T-helper 17 cell (primary cell): ENCODE data around the gene EPB41L4A. TPM values are rescaled to one million over a fixed set of nuclear protein-coding genes. Genes with fewer than 3 reads are reported as not detected.
A peak's percentile ranks its signal among the peaks of the same experiment; 100 is the strongest.
"Not testable (repeated sequence)": the region's sequence is repeated elsewhere in the genome, so short reads cannot be mapped to it uniquely, and the experiment has no call there.

Experiments
- ATAC-seq: fragments of 150-1000 bp; cut with Tn5 transposase; 2 replicates; pipeline ENCODE4 v1.10.0; 2021; ENCODE audit warnings: mild to moderate bottlenecking, moderate library complexity
- DNase-seq, 3 donors: peaks; one replicate each; pipeline versions ENCODE4 v3.0.0 to v3.0.0-alpha.2; 2020 to 2021
- H3K9me3 ChIP-seq: one replicate; pipeline ENCODE4 v1.7.0; 2013; ENCODE audit warnings: low read length, mild to moderate bottlenecking; ENCODE audit not compliant: control insufficient read depth, poor library complexity, severe bottlenecking
- H3K27ac Mint-ChIP-seq: one replicate; pipeline ENCODE4 v1.8.0; 2022; ENCODE audit warnings: mild to moderate bottlenecking, moderate library complexity, mixed read lengths
- H3K27me3 Mint-ChIP-seq: one replicate; pipeline ENCODE4 v1.8.0; 2022; ENCODE audit warnings: mixed read lengths
- H3K36me3 Mint-ChIP-seq: one replicate; pipeline ENCODE4 v1.8.0; 2022; ENCODE audit warnings: low read depth, mixed read lengths
- H3K4me1 Mint-ChIP-seq: one replicate; pipeline ENCODE4 v1.8.0; 2022; ENCODE audit warnings: mild to moderate bottlenecking, mixed read lengths
- H3K4me3 Mint-ChIP-seq: one replicate; pipeline ENCODE4 v1.8.0; 2022; ENCODE audit warnings: mild to moderate bottlenecking, moderate library complexity, mixed read lengths
- total RNA-seq, 4 donors: library from RNA in 2 of 4; stranded (reverse) in 2 of 4; gene quantifications; one replicate each; pipeline ENCODE4 v1.2.3 and lab custom pipeline; 2022 to 2026

EPB41L4A gene, protein sequence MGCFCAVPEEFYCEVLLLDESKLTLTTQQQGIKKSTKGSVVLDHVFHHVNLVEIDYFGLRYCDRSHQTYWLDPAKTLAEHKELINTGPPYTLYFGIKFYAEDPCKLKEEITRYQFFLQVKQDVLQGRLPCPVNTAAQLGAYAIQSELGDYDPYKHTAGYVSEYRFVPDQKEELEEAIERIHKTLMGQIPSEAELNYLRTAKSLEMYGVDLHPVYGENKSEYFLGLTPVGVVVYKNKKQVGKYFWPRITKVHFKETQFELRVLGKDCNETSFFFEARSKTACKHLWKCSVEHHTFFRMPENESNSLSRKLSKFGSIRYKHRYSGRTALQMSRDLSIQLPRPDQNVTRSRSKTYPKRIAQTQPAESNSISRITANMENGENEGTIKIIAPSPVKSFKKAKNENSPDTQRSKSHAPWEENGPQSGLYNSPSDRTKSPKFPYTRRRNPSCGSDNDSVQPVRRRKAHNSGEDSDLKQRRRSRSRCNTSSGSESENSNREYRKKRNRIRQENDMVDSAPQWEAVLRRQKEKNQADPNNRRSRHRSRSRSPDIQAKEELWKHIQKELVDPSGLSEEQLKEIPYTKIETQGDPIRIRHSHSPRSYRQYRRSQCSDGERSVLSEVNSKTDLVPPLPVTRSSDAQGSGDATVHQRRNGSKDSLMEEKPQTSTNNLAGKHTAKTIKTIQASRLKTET
- total RNA-seq (1 to 10 TPM in 1 of 2 donors, under 1 TPM in 1; 0.50 to 1.4 TPM), total RNA-seq (lab: John Stamatoyannopoulos, UW) (0.93 to 1.6 reads per million in 2 donors)

DNA sequence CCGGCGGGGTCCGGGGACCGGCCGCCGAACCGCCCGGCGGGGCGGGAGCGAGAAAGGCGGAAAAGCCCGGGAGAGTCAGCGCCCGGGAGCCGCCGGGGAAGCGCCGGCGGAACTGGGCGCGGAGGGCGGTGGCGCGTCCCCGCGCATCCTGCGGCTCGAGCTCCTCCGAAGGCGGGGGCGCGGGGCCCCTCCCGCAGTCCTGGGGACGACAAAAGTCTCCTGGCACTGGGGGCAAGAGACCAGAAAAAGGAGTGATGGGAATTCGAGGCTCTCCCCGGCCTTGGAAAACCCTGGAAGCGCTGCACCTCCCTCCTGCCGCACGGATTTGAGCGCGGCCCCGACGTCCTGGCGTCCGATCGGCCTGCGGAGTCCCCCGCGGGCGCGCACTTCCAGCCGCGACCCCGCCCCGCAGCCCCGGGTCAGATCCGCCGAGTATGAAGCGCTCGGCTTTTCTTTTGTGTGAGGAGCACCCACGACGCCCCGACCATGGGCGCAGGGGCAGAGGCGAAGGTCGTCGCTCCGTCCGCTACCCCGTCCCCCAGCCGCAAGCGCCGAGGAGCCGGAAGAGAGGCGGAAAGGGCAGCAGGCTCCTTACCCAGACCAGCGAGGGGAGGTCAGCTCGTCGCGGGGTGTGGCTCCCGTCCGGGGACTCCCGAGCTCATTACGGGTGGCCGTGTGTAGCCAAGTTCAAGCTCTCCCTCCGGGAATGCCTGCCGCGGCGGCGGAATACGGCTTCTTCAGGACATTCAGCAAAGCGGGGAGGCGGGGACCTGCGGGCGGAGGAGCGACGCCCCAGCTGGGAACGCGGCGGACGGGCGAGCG is at the start of gene EPB41L4A:
Gene EPB41L4A (minus strand): TSS at position 114 of the 822 bp plus-strand sequence. CDS start 238 bp downstream, outside the sequence.
- H3K9me3 ChIP-seq: no peaks in the 10 kb centered on the region
- peaks cover 10% of the 10 kb centered on the region for H3K4me1 Mint-ChIP-seq
- H3K27ac Mint-ChIP-seq: peak within 1 kb of the TSS; percentile 74
- peak in 1 of 3 donors; percentile 11 for DNase-seq
- no peak for ATAC-seq
- peaks cover 52% of the 10 kb centered on the region for H3K27me3 Mint-ChIP-seq
- H3K4me3 Mint-ChIP-seq: peak within 1 kb of the TSS; percentile 85
- peaks cover 2% of the 10 kb centered on the region for H3K36me3 Mint-ChIP-seq

DNA sequence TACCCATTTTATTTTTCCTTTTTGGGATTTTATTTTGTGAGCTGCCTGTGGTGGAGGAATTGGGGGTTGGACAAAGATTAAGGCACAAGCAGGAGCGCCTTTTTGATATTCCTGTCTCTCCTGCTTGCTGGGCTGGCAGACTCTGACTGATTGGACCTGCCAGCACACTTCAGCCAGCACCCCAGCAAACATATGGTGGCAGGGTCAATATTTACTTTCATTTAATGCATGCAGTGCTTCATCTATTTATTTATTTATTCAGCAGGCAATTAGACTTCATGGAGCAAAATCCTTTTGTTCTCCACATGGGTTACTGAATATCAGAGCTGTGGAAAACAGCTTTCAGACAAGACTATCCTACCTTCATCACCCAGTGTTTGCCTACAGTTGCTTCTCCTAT is 48.4 kb upstream of the EPB41L4A start:
- peaks cover 3% of the 10 kb centered on the region for H3K36me3 Mint-ChIP-seq
- H3K27ac Mint-ChIP-seq: no peak overlapping the region
- no peak for ATAC-seq
- no peaks in the 10 kb centered on the region for H3K9me3 ChIP-seq
- peaks cover 27% of the 10 kb centered on the region for H3K27me3 Mint-ChIP-seq
- H3K4me1 Mint-ChIP-seq: no peaks in the 10 kb centered on the region
- H3K4me3 Mint-ChIP-seq: no peak overlapping the region
- no peak for DNase-seq

DNA sequence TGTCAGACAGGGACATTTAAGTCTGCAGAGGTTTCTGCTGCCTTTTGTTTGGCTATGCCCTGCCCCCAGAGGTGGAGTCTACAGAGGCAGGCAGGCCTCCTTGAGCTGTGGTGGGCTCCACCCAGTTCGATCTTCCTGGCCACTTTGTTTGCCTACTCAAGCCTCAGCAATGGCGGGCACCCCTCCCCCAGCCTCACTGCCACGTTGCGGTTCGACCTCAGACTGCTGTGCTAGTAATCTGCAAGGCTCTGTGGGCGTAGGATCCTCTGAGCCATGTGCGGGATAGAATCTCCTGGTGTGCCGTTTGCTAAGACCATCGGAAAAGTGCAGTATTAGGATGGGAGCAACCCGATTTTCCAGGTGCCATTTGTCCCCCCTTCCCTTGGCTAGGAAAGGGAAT is 47.2 kb upstream of the EPB41L4A start:
- H3K4me1 Mint-ChIP-seq, H3K9me3 ChIP-seq, H3K4me3 Mint-ChIP-seq, H3K27ac Mint-ChIP-seq, DNase-seq, H3K36me3 Mint-ChIP-seq, ATAC-seq: not testable (repeated sequence)
- H3K27me3 Mint-ChIP-seq: peaks cover 16% of the 10 kb centered on the region

DNA sequence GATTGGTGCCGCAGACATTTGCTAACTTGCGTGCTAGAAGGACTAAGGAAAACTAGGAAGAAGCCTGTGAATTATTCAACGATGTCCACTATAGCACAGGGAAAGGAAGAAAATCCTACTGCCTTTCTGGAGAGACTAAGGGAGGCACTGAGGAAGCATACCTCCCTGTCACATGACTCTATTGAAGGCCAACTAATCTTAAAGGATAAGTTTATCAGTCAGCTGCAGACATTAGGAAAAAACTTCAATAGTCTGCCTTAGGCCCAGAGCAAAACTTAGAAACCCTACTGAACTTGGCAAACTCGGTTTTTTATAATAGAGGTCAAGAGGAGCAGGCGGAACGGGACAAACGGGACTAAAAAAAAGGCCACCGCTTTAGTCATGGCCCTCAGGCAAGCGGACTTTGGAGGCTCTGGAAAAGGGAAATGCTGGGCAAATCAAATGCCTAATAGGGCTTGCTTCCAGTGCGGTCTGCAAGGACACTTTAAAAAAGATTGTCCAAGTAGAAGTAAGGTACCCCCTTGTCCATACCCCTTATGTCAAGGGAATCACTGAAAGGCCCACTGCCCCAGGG is 28.2 kb upstream of the EPB41L4A start:
- H3K9me3 ChIP-seq, H3K27ac Mint-ChIP-seq, DNase-seq, ATAC-seq, H3K4me3 Mint-ChIP-seq, H3K36me3 Mint-ChIP-seq, H3K27me3 Mint-ChIP-seq, H3K4me1 Mint-ChIP-seq: not testable (repeated sequence)

DNA sequence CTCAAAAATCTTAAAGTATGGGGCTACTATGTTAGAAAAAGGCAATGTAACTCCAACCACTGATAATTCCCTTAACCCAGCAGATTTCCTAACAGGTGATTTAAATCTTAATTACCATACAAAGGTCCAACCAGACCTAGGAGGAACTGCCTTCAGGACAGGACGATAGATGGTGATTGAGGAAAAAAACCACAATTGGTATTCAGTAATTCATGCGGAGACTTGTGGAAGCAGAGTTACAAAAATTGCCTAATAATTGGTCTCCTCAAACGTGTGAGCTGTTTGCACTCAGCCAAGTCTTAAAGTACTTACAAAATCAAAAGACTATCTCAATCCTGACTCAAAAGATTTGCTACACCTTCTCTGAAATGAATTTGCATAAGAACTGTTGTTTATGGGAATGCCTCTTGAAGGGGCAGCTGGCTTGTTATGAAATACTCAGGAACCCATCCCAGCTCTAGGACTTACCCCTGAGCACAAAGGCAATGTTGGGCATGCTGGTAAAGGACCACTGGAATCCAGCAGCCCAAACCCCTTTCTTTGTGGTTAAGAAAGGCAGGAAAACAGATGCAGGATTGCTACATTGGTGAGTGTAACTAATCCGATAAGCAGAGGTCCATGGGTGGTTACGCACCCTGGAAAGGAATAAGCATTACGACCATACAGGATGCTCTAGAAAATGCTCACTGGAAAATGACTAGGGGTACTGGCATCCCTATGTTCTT is 26.7 kb upstream of the EPB41L4A start:
- no peaks in the 10 kb centered on the region for H3K9me3 ChIP-seq
- Mint-ChIP-seq H3K4me1 (no peaks in the 10 kb centered on the region), H3K4me3 (no peak overlapping the region), H3K36me3 (no peaks in the 10 kb centered on the region), H3K27me3 (no peaks in the 10 kb centered on the region), H3K27ac (no peak overlapping the region)
- no peak for DNase-seq
- no peak for ATAC-seq

DNA sequence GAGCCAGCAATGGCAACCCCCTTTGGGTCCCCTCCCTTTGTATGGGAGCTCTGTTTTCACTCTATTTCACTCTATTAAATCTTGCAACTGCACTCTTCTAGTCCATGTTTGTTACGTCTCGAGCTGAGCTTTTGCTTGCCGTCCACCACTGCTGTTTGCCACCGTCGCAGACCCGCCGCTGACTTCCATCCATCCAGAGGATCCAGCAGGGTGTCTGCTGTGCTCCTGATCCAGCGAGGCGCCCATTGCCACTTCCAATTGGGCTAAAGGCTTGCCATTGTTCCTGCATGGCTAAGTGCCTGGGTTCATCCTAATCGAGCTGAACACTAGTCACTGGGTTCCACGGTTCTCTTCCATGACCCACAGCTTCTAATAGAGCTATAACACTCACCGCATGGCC is 24.9 kb upstream of the EPB41L4A start:
- ATAC-seq, DNase-seq, H3K27ac Mint-ChIP-seq, H3K27me3 Mint-ChIP-seq, H3K4me1 Mint-ChIP-seq, H3K9me3 ChIP-seq, H3K4me3 Mint-ChIP-seq, H3K36me3 Mint-ChIP-seq: not testable (repeated sequence)

DNA sequence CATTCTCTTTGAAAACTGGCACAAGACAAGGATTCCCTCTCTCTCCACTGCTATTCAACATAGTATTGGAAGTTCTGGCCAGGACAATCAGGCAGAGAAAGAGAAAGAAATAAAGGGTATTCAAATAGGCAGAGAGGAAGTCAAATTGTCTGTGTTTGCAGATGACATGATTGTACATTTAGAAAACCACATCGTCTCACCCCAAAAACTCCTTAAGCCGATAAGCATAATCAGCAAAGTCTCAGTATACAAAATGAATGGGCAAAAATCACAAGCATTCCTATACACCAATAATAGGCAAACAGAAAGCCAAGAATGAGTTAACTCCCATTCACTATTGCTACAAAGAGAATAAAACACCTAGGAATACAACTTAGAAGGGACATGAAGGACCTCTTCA is 21.0 kb upstream of the EPB41L4A start:
- ATAC-seq (no peak), DNase-seq (no peak)
- Mint-ChIP-seq H3K4me1 (no peaks in the 10 kb centered on the region), H3K36me3 (no peaks in the 10 kb centered on the region), H3K4me3 (no peak overlapping the region), H3K27ac (no peak overlapping the region), H3K27me3 (no peaks in the 10 kb centered on the region)
- H3K9me3 ChIP-seq: no peaks in the 10 kb centered on the region

DNA sequence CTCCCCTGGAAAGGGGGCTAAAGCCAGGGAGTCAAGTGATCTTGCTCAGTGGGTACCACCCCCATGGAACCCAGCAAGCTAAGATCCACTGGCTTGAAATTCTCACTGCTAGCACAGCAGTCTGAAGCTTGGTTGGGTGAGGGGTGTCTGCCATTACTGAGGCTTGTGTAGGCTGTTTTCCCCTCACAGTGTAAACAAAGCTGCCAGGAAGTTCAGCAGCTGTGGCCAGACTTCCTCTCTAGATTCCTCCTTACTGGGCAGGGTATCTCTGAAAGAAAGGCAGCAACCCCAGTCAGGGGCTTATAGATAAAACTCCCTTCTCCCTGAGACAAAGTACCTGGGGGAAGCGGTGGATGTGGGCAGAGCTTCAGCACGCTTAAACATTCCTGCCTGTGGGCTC is 17.1 kb upstream of the EPB41L4A start:
- H3K27me3 Mint-ChIP-seq: peaks cover 5% of the 10 kb centered on the region
- no peak overlapping the region for H3K27ac Mint-ChIP-seq
- DNase-seq: no peak
- no peak for ATAC-seq
- H3K4me3 Mint-ChIP-seq: no peak overlapping the region
- H3K9me3 ChIP-seq: no peaks in the 10 kb centered on the region
- H3K4me1 Mint-ChIP-seq: no peaks in the 10 kb centered on the region
- H3K36me3 Mint-ChIP-seq: no peaks in the 10 kb centered on the region

DNA sequence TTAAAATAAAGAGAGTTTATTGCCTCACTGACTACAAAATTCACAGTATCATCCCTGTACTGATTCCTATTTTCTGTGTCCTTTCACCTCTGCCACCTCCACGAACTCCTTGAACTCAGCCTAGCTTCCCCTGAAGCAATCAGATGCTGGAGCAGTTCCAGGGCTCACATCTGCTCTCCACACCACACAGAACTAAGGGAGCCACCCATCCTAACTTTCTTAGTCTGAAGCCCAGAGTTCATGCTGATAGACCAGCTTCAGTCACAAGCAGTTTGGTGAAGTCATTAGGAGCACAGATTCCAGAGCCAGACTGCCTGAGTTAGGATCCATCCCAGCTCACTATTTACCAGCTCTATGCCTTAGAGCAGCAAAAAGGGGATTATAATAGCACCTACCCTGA is 15.6 kb upstream of the EPB41L4A start:
- ATAC-seq (no peak), DNase-seq (no peak)
- no peaks in the 10 kb centered on the region for H3K9me3 ChIP-seq
- Mint-ChIP-seq H3K27me3 (peaks cover 11% of the 10 kb centered on the region), H3K36me3 (peaks cover 2% of the 10 kb centered on the region), H3K4me1 (no peaks in the 10 kb centered on the region), H3K27ac (no peak overlapping the region), H3K4me3 (no peak overlapping the region)

DNA sequence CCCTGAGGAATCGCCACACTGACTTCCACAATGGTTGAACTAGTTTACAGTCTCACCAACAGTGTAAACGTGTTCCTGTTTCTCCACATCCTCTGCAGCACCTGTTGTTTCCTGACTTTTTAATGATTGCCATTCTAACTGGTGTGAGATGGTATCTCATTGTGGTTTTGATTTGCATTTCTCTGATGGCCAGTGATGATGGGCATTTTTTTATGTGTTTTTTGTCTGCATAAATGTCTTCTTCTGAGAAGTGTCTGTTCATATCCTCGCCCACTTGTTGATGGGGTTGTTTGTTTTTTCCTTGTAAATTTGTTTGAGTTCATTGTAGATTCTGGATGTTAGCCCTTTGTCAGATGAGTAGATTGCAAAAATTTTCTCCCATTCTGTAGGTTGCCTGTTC is 7.1 kb upstream of the EPB41L4A start:
- not testable (repeated sequence) for H3K27ac Mint-ChIP-seq, ATAC-seq, DNase-seq, H3K4me1 Mint-ChIP-seq, H3K4me3 Mint-ChIP-seq, H3K9me3 ChIP-seq, H3K36me3 Mint-ChIP-seq
- peaks cover 41% of the 10 kb centered on the region for H3K27me3 Mint-ChIP-seq

DNA sequence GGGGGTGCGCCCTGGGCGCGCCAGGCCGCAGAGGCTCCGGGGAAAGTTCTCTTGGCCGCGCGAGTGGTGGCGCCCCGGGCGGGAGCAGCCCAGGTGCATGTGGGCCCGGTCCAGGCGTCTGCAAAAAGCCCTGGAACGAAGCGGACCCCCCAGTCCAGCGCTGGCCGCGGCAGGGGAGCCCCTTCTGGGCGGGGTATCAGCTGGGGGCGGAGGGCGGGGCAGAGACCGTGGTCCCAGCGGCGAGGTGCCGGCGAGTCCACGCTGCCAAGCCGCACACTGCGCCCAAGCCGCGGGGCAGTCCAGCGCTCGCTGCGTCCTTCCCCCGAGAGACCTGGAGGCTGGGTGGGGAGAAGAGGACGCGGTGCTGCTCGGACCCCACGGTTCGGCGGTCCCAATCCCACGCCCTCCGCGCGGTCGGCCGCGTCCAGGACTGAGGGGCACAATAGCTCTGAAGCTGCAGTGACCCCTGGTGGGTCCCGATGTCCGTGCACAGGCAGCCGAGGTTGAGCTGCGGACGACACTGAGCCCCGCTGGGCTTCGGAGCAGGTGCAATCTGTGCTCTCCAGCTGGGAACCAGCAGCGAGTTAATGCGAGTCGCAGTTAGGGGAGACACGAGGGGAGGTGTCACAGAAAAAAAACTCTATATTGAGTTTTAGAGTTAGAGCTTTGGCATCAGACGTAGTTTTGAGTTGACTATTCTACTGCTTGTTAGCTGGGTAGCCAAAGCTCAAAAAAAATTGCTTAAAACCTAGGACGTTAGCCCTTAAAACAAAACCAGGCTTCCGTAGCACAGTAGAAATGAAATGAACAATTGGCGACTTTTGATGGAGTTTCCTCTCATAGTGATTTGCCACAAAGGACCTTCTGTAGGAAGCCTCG is 1.1 kb upstream of the EPB41L4A start:
- H3K27me3 Mint-ChIP-seq: peaks cover 55% of the 10 kb centered on the region
- peak overlapping the region; percentile 70 for H3K4me3 Mint-ChIP-seq
- DNase-seq (peak in 2 of 3 donors; percentile 13 to 16), ATAC-seq (peak; percentile 57)
- H3K4me1 Mint-ChIP-seq: peaks cover 10% of the 10 kb centered on the region
- H3K36me3 Mint-ChIP-seq: peaks cover 2% of the 10 kb centered on the region
- H3K27ac Mint-ChIP-seq: no peak overlapping the region
- H3K9me3 ChIP-seq: no peaks in the 10 kb centered on the region
